AG09319 (cell line): ENCODE results near the gene MBNL2.

ENCODE experiments used
- DNase-seq: peaks from one replicate; pipeline ENCODE4 v3.0.0-alpha.2; 2010; ENCODE audit warnings: low read depth; ENCODE audit errors: extremely low read depth
- CTCF ChIP-seq: IDR thresholded peaks from 2 replicates; pipeline ENCODE4 v1.5.1; 2011; ENCODE audit warnings: low read depth, mild to moderate bottlenecking, inconsistent platforms, low read length, moderate library complexity

Gene MBNL2

GRCh38 chr13:97341135-97341534 is 119.0 kb downstream of the MBNL2 start:
- DNase-seq: no peak
- TF ChIP-seq CTCF: no peak

DNA sequence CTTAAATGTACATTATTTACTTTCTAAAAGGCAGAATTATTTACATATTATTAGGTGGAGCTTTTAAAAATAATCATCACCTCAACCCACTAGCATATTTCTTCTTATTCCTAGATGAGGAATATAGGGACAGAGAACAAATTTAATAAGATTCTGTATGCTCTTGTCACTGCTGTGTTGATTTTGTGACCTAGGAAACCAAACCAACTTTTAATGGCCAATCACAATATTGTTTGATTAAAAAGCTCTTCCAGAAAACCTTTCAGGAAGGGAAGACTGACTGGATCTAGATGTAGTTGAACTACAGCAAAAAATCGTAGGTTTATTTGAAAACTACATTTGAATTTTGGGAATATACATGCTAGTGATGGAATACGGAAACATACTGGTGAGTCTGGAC is 120.0 kb downstream of the MBNL2 start:
- no peak for TF ChIP-seq CTCF
- DNase-seq: no peak

DNA sequence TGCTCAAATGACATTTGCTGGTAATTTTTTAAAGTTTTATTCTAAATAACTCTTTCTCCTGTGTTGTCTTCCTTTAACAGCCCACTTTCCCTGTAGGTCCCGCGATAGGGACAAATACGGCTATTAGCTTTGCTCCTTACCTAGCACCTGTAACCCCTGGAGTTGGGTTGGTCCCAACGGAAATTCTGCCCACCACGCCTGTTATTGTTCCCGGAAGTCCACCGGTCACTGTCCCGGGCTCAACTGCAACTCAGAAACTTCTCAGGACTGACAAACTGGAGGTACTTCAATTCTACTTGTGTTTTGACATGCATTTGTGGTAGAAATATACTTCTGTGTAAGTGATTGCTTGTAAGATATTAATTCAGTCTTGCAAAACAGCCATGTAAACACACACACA is 120.8 kb downstream of the MBNL2 start:
- TF ChIP-seq CTCF: no peak
- DNase-seq: no peak

DNA sequence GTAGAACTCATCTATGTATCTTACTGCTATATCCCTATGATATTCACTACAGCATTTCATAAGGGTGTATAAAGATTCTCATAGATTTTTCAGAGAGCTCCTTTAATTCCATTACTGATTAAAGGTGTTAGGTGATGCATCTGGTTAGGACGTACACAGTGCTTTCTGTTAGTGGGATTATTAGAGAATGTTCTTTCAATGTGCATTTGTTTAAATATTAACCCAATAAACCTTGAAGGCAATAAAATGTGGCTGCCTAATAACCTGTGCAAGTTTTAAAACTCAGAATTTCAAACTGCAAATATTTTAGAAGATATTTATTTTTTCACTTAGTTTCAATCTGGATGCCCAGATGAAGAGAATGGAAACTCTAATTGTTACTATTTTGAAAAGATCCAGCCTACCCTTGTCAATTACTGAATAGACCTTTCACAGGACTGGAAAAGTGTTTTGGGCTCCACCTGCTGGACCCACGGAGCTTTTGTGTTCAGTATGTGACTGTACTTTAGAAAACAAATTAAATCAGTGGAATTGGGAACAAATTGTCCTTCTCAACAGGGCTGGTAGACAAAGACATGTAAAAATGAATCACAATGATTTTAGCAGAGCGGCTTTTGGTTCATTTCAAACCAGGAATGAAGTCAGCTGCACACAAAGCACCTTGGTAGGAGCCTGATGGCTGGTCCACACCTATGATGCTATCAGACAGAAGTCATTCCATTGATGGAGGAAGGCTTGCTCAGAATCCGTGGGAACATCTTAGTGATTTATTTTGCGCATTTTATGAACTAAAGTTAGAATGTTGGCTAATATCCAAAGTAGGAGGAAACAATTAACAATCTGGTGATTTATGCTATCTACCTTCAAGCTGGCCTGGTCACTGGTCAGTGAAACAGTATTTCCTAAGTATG is 122.4 kb downstream of the MBNL2 start:
- peak; percentile 74 for TF ChIP-seq CTCF
- no peak for DNase-seq

DNA sequence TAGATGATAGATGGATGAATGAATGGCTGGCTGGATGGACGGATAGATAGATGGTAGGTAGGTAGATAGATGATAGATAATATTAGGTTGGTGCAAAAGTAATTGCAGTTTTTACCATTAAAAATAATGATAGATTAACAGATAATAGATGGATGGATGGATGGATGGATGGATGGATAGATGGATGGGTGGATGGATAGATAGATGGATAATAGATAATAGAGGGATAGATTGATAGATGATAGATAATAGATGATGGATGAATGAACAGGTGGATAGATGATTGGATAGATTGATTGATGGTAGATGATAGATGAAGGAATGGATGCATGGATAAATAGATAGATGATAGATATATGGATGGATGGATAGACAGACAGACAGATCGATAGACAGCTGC is 124.0 kb downstream of the MBNL2 start:
- TF ChIP-seq CTCF: no peak
- no peak for DNase-seq

GRCh38 chr13:97346561-97347254 is 124.6 kb downstream of the MBNL2 start:
- DNase-seq: no peak
- no peak for TF ChIP-seq CTCF
